ENCODE results near the gene CCSER2.

The CCSER2 gene

DNA sequence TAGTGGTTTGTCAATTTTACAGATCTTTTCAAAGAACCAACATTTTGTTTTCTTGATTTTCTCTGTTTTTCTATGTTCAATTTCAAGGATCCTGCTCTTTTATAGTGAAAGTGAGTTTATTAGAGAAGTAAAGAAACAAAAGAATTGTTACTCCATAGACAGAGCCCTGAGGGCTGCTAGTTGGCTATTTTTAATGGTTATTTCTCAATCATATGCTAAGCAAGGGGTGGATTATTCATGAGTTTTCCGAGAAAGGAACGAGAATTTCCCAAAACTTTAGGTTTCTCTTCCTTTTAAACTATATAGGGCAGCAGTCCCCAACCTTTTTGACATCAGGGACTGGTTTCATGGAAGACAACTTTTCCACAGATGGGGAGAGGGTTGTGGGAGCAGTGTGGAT, 165.0 kb downstream of the CCSER2 start:
- H3K23ac ChIP-seq (ENCODE audit: low read length in 2 of 2), result no peak overlapping the region
- H3K9me3 ChIP-seq (ENCODE audit: control insufficient read depth, low read length), result no peaks in the 10 kb centered on the region
- no peak overlapping the region for H3K9ac ChIP-seq (ENCODE audit: low read length)
- no peak for DNase-seq
- WGBS, result 72% methylated on average over 2 of the region's 2 CpGs
- no peak overlapping the region for H3K14ac ChIP-seq (ENCODE audit: low read length in 2 of 2)
- H2AK5ac ChIP-seq (ENCODE audit: low read length, severe bottlenecking), result no peak overlapping the region
- H2BK5ac ChIP-seq (ENCODE audit: low read depth, low read length, poor library complexity, severe bottlenecking), result no peak overlapping the region
- H3K4me2 ChIP-seq (ENCODE audit: low read length, poor library complexity, severe bottlenecking), result no peak overlapping the region
- H2BK120ac ChIP-seq (ENCODE audit: low read depth, low read length), result no peak overlapping the region
- no peak overlapping the region for H3K18ac ChIP-seq (ENCODE audit: low read depth in 1 of 2, low read length in 2 of 2)
- H2AFZ ChIP-seq (ENCODE audit: low read depth, low read length), result no peak overlapping the region
- no peak overlapping the region for H2BK12ac ChIP-seq (ENCODE audit: low read length in 2 of 2)
- no peak overlapping the region for H2BK15ac ChIP-seq (ENCODE audit: low read depth, poor library complexity, severe bottlenecking)
- H3K27me3 ChIP-seq (ENCODE audit: control insufficient read depth in 1 of 2, insufficient read depth in 1 of 2, low read length in 2 of 2), result no peaks in the 10 kb centered on the region
- no peak overlapping the region for H4K91ac ChIP-seq (ENCODE audit: low read length)
- no peak overlapping the region for H3K4me3 ChIP-seq (ENCODE audit: insufficient read depth in 1 of 2, low read depth in 1 of 2, low read length in 2 of 2)
- H3K27ac ChIP-seq (ENCODE audit: low read length, poor library complexity, severe bottlenecking), result no peak overlapping the region
- peaks cover 7% of the 10 kb centered on the region for H3K79me1 ChIP-seq (replicated peaks; ENCODE audit: low read length, poor library complexity, severe bottlenecking)
- H3K4ac ChIP-seq (ENCODE audit: low read depth in 1 of 2, low read length in 2 of 2), result no peak overlapping the region
- no peak overlapping the region for H4K8ac ChIP-seq (ENCODE audit: low read length)
- peaks cover 2% of the 10 kb centered on the region for H3K4me1 ChIP-seq (ENCODE audit: control insufficient read depth, insufficient read depth, low read depth, low read length)
- H3K36me3 ChIP-seq (ENCODE audit: control insufficient read depth in 1 of 2, insufficient read depth in 2 of 2, low read depth in 1 of 2, low read length in 2 of 2), result peaks cover 7 to 8% of the 10 kb centered on the region in 2 experiments

DNA sequence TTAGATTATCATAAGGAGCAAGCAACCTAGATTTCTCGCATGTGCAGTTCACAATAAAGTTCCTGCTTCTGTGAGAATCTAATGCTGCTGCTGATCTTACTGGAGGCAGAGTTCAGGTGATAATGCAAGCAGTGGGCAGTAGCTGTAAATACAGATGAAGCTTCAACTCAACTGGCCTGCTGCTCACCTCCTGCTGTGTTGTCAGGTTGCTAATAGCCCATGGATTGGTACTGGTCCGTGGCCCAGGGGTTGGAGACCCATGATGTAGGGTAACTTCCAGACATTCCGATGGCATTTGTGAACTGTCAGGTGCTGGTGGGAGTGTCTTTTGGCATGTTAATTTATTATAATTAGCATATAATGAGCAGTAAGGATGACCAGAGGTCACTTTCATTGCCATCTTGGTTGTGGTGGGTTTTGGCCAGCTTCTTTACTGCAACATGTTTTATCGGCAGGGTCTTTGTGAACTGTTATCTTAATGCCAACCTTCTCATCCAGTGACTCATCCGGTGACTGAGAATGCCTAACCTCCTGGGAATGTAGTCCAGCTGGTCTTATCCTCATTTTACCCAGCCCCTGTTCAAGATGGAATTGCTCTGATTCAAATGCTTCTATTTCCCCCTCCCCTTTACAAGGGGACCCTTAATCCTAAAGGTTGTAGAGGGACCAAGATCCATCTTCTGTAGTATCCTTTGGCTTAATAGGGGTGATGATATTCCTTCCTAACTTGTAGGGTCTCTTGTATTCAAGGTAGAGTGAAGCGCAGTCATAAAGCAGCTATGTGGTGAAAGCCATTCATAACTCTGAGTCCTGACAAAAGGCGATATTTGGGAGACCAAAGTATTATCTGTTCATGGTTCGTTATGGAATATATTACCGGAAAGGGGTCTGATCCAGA, 165.8 kb downstream of the CCSER2 start:
- H3K18ac ChIP-seq (ENCODE audit: low read depth in 1 of 2, low read length in 2 of 2), result no peak overlapping the region
- peaks cover 2% of the 10 kb centered on the region for H3K4me1 ChIP-seq (ENCODE audit: control insufficient read depth, insufficient read depth, low read depth, low read length)
- no peak overlapping the region for H2BK15ac ChIP-seq (ENCODE audit: low read depth, poor library complexity, severe bottlenecking)
- no peak overlapping the region for H2AFZ ChIP-seq (ENCODE audit: low read depth, low read length)
- no peak overlapping the region for H4K8ac ChIP-seq (ENCODE audit: low read length)
- H3K9ac ChIP-seq (ENCODE audit: low read length), result no peak overlapping the region
- H3K23ac ChIP-seq (ENCODE audit: low read length in 2 of 2), result peak overlapping the region in 1 of 2 experiments; percentile 16
- peak overlapping the region in 1 of 2 experiments; percentile 6 for H3K4me3 ChIP-seq (ENCODE audit: insufficient read depth in 1 of 2, low read depth in 1 of 2, low read length in 2 of 2)
- peak overlapping the region; percentile 94 for H2AK5ac ChIP-seq (ENCODE audit: low read length, severe bottlenecking)
- H3K36me3 ChIP-seq (ENCODE audit: control insufficient read depth in 1 of 2, insufficient read depth in 2 of 2, low read depth in 1 of 2, low read length in 2 of 2), result peaks cover 7 to 8% of the 10 kb centered on the region in 2 experiments
- H3K4ac ChIP-seq (ENCODE audit: low read depth in 1 of 2, low read length in 2 of 2), result no peak overlapping the region
- DNase-seq, result peak; percentile 47
- peaks cover 7% of the 10 kb centered on the region for H3K79me1 ChIP-seq (replicated peaks; ENCODE audit: low read length, poor library complexity, severe bottlenecking)
- 77% methylated on average over 9 of the region's 9 CpGs for WGBS
- no peak overlapping the region for H3K14ac ChIP-seq (ENCODE audit: low read length in 2 of 2)
- H2BK5ac ChIP-seq (ENCODE audit: low read depth, low read length, poor library complexity, severe bottlenecking), result peak overlapping the region; percentile 89
- no peak overlapping the region for H2BK120ac ChIP-seq (ENCODE audit: low read depth, low read length)
- no peak overlapping the region for H4K91ac ChIP-seq (ENCODE audit: low read length)
- peak overlapping the region in 1 of 2 experiments; percentile 42 for H2BK12ac ChIP-seq (ENCODE audit: low read length in 2 of 2)
- peak overlapping the region; percentile 24 for H3K4me2 ChIP-seq (ENCODE audit: low read length, poor library complexity, severe bottlenecking)
- no peaks in the 10 kb centered on the region for H3K27me3 ChIP-seq (ENCODE audit: control insufficient read depth in 1 of 2, insufficient read depth in 1 of 2, low read length in 2 of 2)
- peak overlapping the region; percentile 77 for H3K27ac ChIP-seq (ENCODE audit: low read length, poor library complexity, severe bottlenecking)
- H3K9me3 ChIP-seq (ENCODE audit: control insufficient read depth, low read length), result no peaks in the 10 kb centered on the region

DNA sequence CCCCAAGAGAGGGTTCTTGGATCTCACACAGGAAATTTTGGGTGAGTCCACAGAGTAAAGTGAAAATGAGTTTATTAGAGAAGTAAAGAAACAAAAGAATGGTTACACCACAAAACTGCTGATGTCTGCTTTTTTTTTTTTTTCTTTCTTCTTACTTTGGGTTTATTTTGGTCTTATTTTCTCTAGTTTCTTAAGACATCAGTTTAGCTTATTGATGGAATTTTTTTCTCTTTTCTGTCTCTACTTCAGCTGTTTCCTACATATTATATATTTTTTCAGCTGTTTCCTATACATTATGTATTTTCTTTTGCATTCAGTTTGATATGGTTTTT, 166.4 kb downstream of the CCSER2 start:
- Histone ChIP-seq H3K4me3 (ENCODE audit: insufficient read depth in 1 of 2, low read depth in 1 of 2, low read length in 2 of 2) (no peak overlapping the region), H2BK15ac (ENCODE audit: low read depth, poor library complexity, severe bottlenecking) (no peak overlapping the region), H3K27ac (ENCODE audit: low read length, poor library complexity, severe bottlenecking) (peak overlapping the region; percentile 77), H2BK12ac (ENCODE audit: low read length in 2 of 2) (no peak overlapping the region), H3K4me2 (ENCODE audit: low read length, poor library complexity, severe bottlenecking) (no peak overlapping the region), H3K79me1 (replicated peaks; ENCODE audit: low read length, poor library complexity, severe bottlenecking) (peaks cover 7% of the 10 kb centered on the region), H3K4ac (ENCODE audit: low read depth in 1 of 2, low read length in 2 of 2) (no peak overlapping the region), H3K4me1 (ENCODE audit: control insufficient read depth, insufficient read depth, low read depth, low read length) (peaks cover 4% of the 10 kb centered on the region), H3K27me3 (ENCODE audit: control insufficient read depth in 1 of 2, insufficient read depth in 1 of 2, low read length in 2 of 2) (no peaks in the 10 kb centered on the region), H3K36me3 (ENCODE audit: control insufficient read depth in 1 of 2, insufficient read depth in 2 of 2, low read depth in 1 of 2, low read length in 2 of 2) (peaks cover 7 to 9% of the 10 kb centered on the region in 2 experiments), H3K14ac (ENCODE audit: low read length in 2 of 2) (no peak overlapping the region), H2BK5ac (ENCODE audit: low read depth, low read length, poor library complexity, severe bottlenecking) (peak overlapping the region; percentile 89), H3K9ac (ENCODE audit: low read length) (no peak overlapping the region), H2AFZ (ENCODE audit: low read depth, low read length) (no peak overlapping the region), H4K91ac (ENCODE audit: low read length) (no peak overlapping the region), H2AK5ac (ENCODE audit: low read length, severe bottlenecking) (peak overlapping the region; percentile 94), H3K23ac (ENCODE audit: low read length in 2 of 2) (no peak overlapping the region), H3K9me3 (ENCODE audit: control insufficient read depth, low read length) (no peaks in the 10 kb centered on the region), H4K8ac (ENCODE audit: low read length) (no peak overlapping the region), H2BK120ac (ENCODE audit: low read depth, low read length) (no peak overlapping the region), H3K18ac (ENCODE audit: low read depth in 1 of 2, low read length in 2 of 2) (no peak overlapping the region)
- DNase-seq, result no peak

DNA sequence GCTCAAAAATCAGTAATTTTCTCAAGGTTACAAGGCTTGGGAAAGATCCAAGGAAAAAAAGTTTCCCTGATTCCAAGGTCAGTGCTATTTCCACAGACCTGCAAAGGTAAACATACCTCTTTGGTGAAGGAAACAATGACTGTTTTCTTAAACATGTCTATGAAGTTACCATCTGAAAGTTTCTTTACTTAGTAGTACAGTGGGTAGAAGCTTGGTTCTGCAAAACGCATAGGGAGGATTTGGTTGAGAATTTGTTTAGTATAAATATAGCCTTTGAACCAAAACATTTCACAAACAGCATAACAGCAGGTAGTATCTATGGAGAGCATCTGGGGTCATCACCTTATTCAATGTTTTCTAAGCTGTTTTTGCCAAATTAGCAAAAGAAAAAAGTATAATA, 169.6 kb downstream of the CCSER2 start:
- H4K8ac ChIP-seq (ENCODE audit: low read length), result no peak overlapping the region
- H3K27ac ChIP-seq (ENCODE audit: low read length, poor library complexity, severe bottlenecking), result no peak overlapping the region

More for the DNA sequence above, 169.6 kb downstream of the CCSER2 start:
- Histone ChIP-seq H2BK15ac (ENCODE audit: low read depth, poor library complexity, severe bottlenecking) (no peak overlapping the region), H3K36me3 (ENCODE audit: control insufficient read depth in 1 of 2, insufficient read depth in 2 of 2, low read depth in 1 of 2, low read length in 2 of 2) (peaks cover 0 to 8% of the 10 kb centered on the region in 2 experiments), H2BK12ac (ENCODE audit: low read length in 2 of 2) (no peak overlapping the region), H2BK5ac (ENCODE audit: low read depth, low read length, poor library complexity, severe bottlenecking) (no peak overlapping the region), H3K23ac (ENCODE audit: low read length in 2 of 2) (no peak overlapping the region), H3K27me3 (ENCODE audit: control insufficient read depth in 1 of 2, insufficient read depth in 1 of 2, low read length in 2 of 2) (no peaks in the 10 kb centered on the region), H2BK120ac (ENCODE audit: low read depth, low read length) (no peak overlapping the region), H3K79me1 (replicated peaks; ENCODE audit: low read length, poor library complexity, severe bottlenecking) (peaks cover 12% of the 10 kb centered on the region), H3K18ac (ENCODE audit: low read depth in 1 of 2, low read length in 2 of 2) (no peak overlapping the region), H3K4me3 (ENCODE audit: insufficient read depth in 1 of 2, low read depth in 1 of 2, low read length in 2 of 2) (no peak overlapping the region), H3K9me3 (ENCODE audit: control insufficient read depth, low read length) (no peaks in the 10 kb centered on the region), H3K4me2 (ENCODE audit: low read length, poor library complexity, severe bottlenecking) (no peak overlapping the region), H3K4ac (ENCODE audit: low read depth in 1 of 2, low read length in 2 of 2) (no peak overlapping the region), H3K4me1 (ENCODE audit: control insufficient read depth, insufficient read depth, low read depth, low read length) (peaks cover 4% of the 10 kb centered on the region), H4K91ac (ENCODE audit: low read length) (no peak overlapping the region), H3K9ac (ENCODE audit: low read length) (no peak overlapping the region), H2AFZ (ENCODE audit: low read depth, low read length) (no peak overlapping the region), H2AK5ac (ENCODE audit: low read length, severe bottlenecking) (no peak overlapping the region), H3K14ac (ENCODE audit: low read length in 2 of 2) (no peak overlapping the region)
- DNase-seq, result no peak
- WGBS, result no CpG with 5 or more reads among the region's 1 CpG
